H9 (cell line): ENCODE data around the gene COPS9. TPM values are rescaled to one million over a fixed set of nuclear protein-coding genes. Genes with fewer than 3 reads are reported as not detected.

Source experiments
- DNase-seq: peaks from one replicate; pipeline ENCODE4 v3.0.0-alpha.2; 2017
- H2AFZ ChIP-seq: one replicate; pipeline ENCODE4 v1.6.1; 2013; ENCODE audit warnings: mild to moderate bottlenecking, low read length, control low read depth, moderate library complexity
- H2AK5ac ChIP-seq: 2 replicates; pipeline ENCODE4 v1.6.1; 2013; ENCODE audit warnings: low read length, control low read depth, mixed read lengths; ENCODE audit not compliant: insufficient read length
- H2BK120ac ChIP-seq: one replicate; pipeline ENCODE4 v1.6.1; 2013; ENCODE audit warnings: low read depth, mild to moderate bottlenecking, low read length, control low read depth, inconsistent platforms; ENCODE audit not compliant: poor library complexity, severe bottlenecking
- H2BK12ac ChIP-seq: 2 replicates; pipeline ENCODE4 v1.6.1; 2013; ENCODE audit warnings: low read length, control low read depth, mixed read lengths, low read depth; ENCODE audit not compliant: insufficient read length
- H2BK15ac ChIP-seq: 2 replicates; pipeline ENCODE4 v1.6.1; 2013; ENCODE audit warnings: low read depth, low read length, control low read depth
- H2BK20ac ChIP-seq: one replicate; pipeline ENCODE4 v1.6.1; 2013; ENCODE audit warnings: low read depth, mild to moderate bottlenecking, low read length, control low read depth, inconsistent platforms; ENCODE audit not compliant: poor library complexity, severe bottlenecking
- H2BK5ac ChIP-seq: 2 replicates; pipeline ENCODE4 v1.6.1; 2013; ENCODE audit warnings: low read length, control low read depth, mixed read lengths; ENCODE audit not compliant: insufficient read length
- H3K14ac ChIP-seq: 2 replicates; pipeline ENCODE4 v1.6.1; 2013; ENCODE audit warnings: low read length, control low read depth; ENCODE audit not compliant: insufficient read depth
- H3K18ac ChIP-seq: 2 replicates; pipeline ENCODE4 v1.6.1; 2013; ENCODE audit warnings: low read depth, mild to moderate bottlenecking, mixed read lengths, low read length, control low read depth; ENCODE audit not compliant: insufficient read length
- H3K23ac ChIP-seq: 2 replicates; pipeline ENCODE4 v1.6.1; 2013; ENCODE audit warnings: low read length, control low read depth, mixed read lengths, low read depth; ENCODE audit not compliant: insufficient read length
- H3K23me2 ChIP-seq: 2 replicates; pipeline ENCODE4 v1.6.1; 2013; ENCODE audit warnings: low read depth, mild to moderate bottlenecking, mixed read lengths, low read length, control low read depth; ENCODE audit not compliant: insufficient read length, poor library complexity, severe bottlenecking
- H3K27ac ChIP-seq: 2 replicates; pipeline ENCODE4 v1.5.1; 2013; ENCODE audit warnings: low read length, control low read depth, mixed read lengths, low read depth; ENCODE audit not compliant: insufficient read length
- H3K27me3 ChIP-seq: 2 replicates; pipeline ENCODE4 v1.6.1; 2013; ENCODE audit warnings: low read length, control low read depth, inconsistent platforms; ENCODE audit not compliant: insufficient read depth
- H3K4ac ChIP-seq: 2 replicates; pipeline ENCODE4 v1.6.1; 2013; ENCODE audit warnings: low read depth, mild to moderate bottlenecking, control low read depth, inconsistent platforms, low read length, moderate library complexity
- H3K4me1 ChIP-seq: 2 replicates; pipeline ENCODE4 v1.6.1; 2013; ENCODE audit warnings: low read length, control low read depth, inconsistent platforms; ENCODE audit not compliant: insufficient read depth
- H3K4me2 ChIP-seq: 2 replicates; pipeline ENCODE4 v1.6.1; 2013; ENCODE audit warnings: low read length, control low read depth, mixed read lengths; ENCODE audit not compliant: insufficient read length, insufficient read depth
- H3K56ac ChIP-seq: 2 replicates; pipeline ENCODE4 v1.6.1; 2013; ENCODE audit warnings: low read depth, mild to moderate bottlenecking, mixed read lengths, low read length, control low read depth; ENCODE audit not compliant: insufficient read length
- H3K79me1 ChIP-seq: 2 replicates; pipeline ENCODE4 v1.6.1; 2013; ENCODE audit warnings: low read depth, mild to moderate bottlenecking, moderate library complexity, low read length, control low read depth, inconsistent platforms; ENCODE audit not compliant: insufficient read depth, poor library complexity, severe bottlenecking
- H3K79me2 ChIP-seq: 2 replicates; pipeline ENCODE4 v1.6.1; 2013; ENCODE audit warnings: low read length, control low read depth, inconsistent platforms; ENCODE audit not compliant: insufficient read depth
- H3K9ac ChIP-seq: 2 replicates; pipeline ENCODE4 v1.6.1; 2013; ENCODE audit warnings: low read length, control low read depth, mixed read lengths; ENCODE audit not compliant: insufficient read length; ENCODE audit errors: extremely low read depth
- H3K9me3 ChIP-seq: one replicate; pipeline ENCODE4 v1.6.1; 2013; ENCODE audit warnings: low read depth, low read length, inconsistent platforms; ENCODE audit not compliant: control insufficient read depth
- H3T11ph ChIP-seq: one replicate; pipeline ENCODE4 v1.6.1; 2013; ENCODE audit warnings: mild to moderate bottlenecking, low read length, control low read depth, inconsistent platforms
- H4K20me1 ChIP-seq: one replicate; pipeline ENCODE4 v1.6.1; 2013; ENCODE audit not compliant: control insufficient read depth, insufficient read length, insufficient read depth
- H4K5ac ChIP-seq: 2 replicates; pipeline ENCODE4 v1.6.1; 2013; ENCODE audit warnings: low read depth, mild to moderate bottlenecking, mixed read lengths, low read length, control low read depth; ENCODE audit not compliant: insufficient read length
- H4K8ac ChIP-seq: replicated peaks from 2 replicates; pipeline ENCODE4 v1.6.1; 2013; ENCODE audit warnings: low read length, control low read depth, mixed read lengths, low read depth; ENCODE audit not compliant: insufficient read length
- H4K91ac ChIP-seq: 2 replicates; pipeline ENCODE4 v1.6.1; 2013; ENCODE audit warnings: low read depth, mild to moderate bottlenecking, moderate library complexity, mixed read lengths, low read length, control low read depth; ENCODE audit not compliant: insufficient read length
- H3K27ac Mint-ChIP-seq, 3 experiments: 2 replicates in 2 of 3; 3 replicates in 1 of 3; pipeline ENCODE4 v1.8.0; 2020 to 2021; ENCODE audit warnings: mixed read lengths in 3 of 3, mild to moderate bottlenecking in 1 of 3, moderate library complexity in 1 of 3
- H3K27me3 Mint-ChIP-seq: 2 replicates; pipeline ENCODE4 v1.8.0; 2021; ENCODE audit warnings: low read depth, mild to moderate bottlenecking, moderate library complexity, mixed read lengths
- H3K36me3 Mint-ChIP-seq, 3 experiments: 2 replicates in 2 of 3; 3 replicates in 1 of 3; pipeline ENCODE4 v1.8.0; 2020 to 2021; ENCODE audit warnings: low read depth in 3 of 3, mixed read lengths in 3 of 3; ENCODE audit not compliant: insufficient read depth in 1 of 3
- H3K4me1 Mint-ChIP-seq, 2 experiments: 2 replicates each; pipeline ENCODE4 v1.8.0; 2020; ENCODE audit warnings: mixed read lengths in 2 of 2
- H3K4me3 Mint-ChIP-seq, 2 experiments: 2 replicates in 1 of 2; 3 replicates in 1 of 2; pipeline ENCODE4 v1.8.0; 2020 to 2021; ENCODE audit warnings: mild to moderate bottlenecking in 2 of 2, mixed read lengths in 2 of 2, moderate library complexity in 1 of 2
- H3K9me3 Mint-ChIP-seq, 2 experiments: 2 replicates in 1 of 2; 3 replicates in 1 of 2; pipeline ENCODE4 v1.8.0; 2020; ENCODE audit warnings: mild to moderate bottlenecking in 2 of 2, mixed read lengths in 2 of 2, moderate library complexity in 1 of 2
- CTCF ChIP-seq: fragments of 200-600 bp; sonication (generic); conservative IDR thresholded peaks from 3 replicates; pipeline ENCODE4 v1.8.0; 2021; ENCODE audit warnings: antibody characterized with exemption, mild to moderate bottlenecking
- WGBS: extraction: QIAGEN DNeasy Blood & Tissue Kit; methylation state at CpG from one replicate; pipeline ENCODE4 v1.1.7; 2013; ENCODE audit warnings: missing lambda C conversion rate, low lambda C conversion rate, mixed read lengths; ENCODE audit not compliant: insufficient read length; ENCODE audit errors: extremely low coverage; 5-methylcytosine and 5-hydroxymethylcytosine counted together
- total RNA-seq: library from RNA; stranded (reverse); gene quantifications from 2 replicates; pipeline ENCODE4 v1.2.1, GENCODE V29; 2021

COPS9 gene
- total RNA-seq, 1 experiment from 2014 or later = 142 TPM

GRCh38 chr2:240179941-240180666 is 44.0 kb upstream of the COPS9 start:
- peaks cover 10% of the 10 kb centered on the region for H3K27me3 Mint-ChIP-seq
- WGBS = no CpG with 5 or more reads among the region's 8 CpGs

More at GRCh38 chr2:240179941-240180666, 44.0 kb upstream of the COPS9 start:
- Histone ChIP-seq H2BK12ac (no peak overlapping the region), H3K27me3 (no peaks in the 10 kb centered on the region), H3K23me2 (no peaks in the 10 kb centered on the region), H3K56ac (no peak overlapping the region), H3K4me1 (no peaks in the 10 kb centered on the region), H2AK5ac (no peak overlapping the region), H4K91ac (no peak overlapping the region), H3K27ac (no peak overlapping the region), H2BK5ac (no peak overlapping the region), H3K79me1 (no peaks in the 10 kb centered on the region), H4K20me1 (no peaks in the 10 kb centered on the region), H3K4me2 (no peak overlapping the region), H2BK120ac (no peak overlapping the region), H3K9ac (no peak overlapping the region), H3T11ph (no peak overlapping the region), H2BK15ac (no peak overlapping the region), H3K4ac (no peak overlapping the region), H4K5ac (no peak overlapping the region), H4K8ac (no peak overlapping the region), H3K18ac (no peak overlapping the region), H3K23ac (no peak overlapping the region), H3K79me2 (no peaks in the 10 kb centered on the region), H3K9me3 (no peaks in the 10 kb centered on the region), H2BK20ac (no peak overlapping the region), H2AFZ (no peak overlapping the region), H3K14ac (no peak overlapping the region)
- H3K4me1 Mint-ChIP-seq = peaks cover 0 to 8% of the 10 kb centered on the region in 2 experiments; a peak in 1 of 4 replicates
- 0 out of 7 replicates have a peak overlapping the region, but pooled peaks of 1 of the 3 experiments have one; percentile 66 for H3K27ac Mint-ChIP-seq
- DNase-seq = no peak
- no peak for TF ChIP-seq CTCF
- no peak overlapping the region for H3K4me3 Mint-ChIP-seq
- peaks cover 0 to 3% of the 10 kb centered on the region in 2 experiments; a peak in 1 of 5 replicates for H3K9me3 Mint-ChIP-seq
- no peaks in the 10 kb centered on the region; a peak in 1 of 7 replicates for H3K36me3 Mint-ChIP-seq
